Fibroblast of mammary gland (primary cell): ENCODE data around the gene DDX43.
A peak's percentile ranks its signal among the peaks of the same experiment; 100 is the strongest.

ENCODE experiments used
- DNase-seq: peaks from one replicate; pipeline ENCODE4 v3.0.0-alpha.2; 2010; ENCODE audit warnings: low read depth
- H3K4me3 ChIP-seq: 2 replicates; pipeline ENCODE4 v1.5.1; 2011; ENCODE audit warnings: low read depth, mild to moderate bottlenecking, low read length, moderate library complexity; ENCODE audit not compliant: control insufficient read depth
- CTCF ChIP-seq: conservative IDR thresholded peaks from 2 replicates; pipeline ENCODE4 v1.5.1; 2011; ENCODE audit warnings: low read depth, low read length, inconsistent platforms; ENCODE audit not compliant: control insufficient read depth, insufficient read depth

DDX43 gene

GRCh38 chr6:73395875-73396274 lies 1.2 kb downstream of the DDX43 start:
- H3K4me3 ChIP-seq = no peak overlapping the region
- TF ChIP-seq CTCF = no peak
- no peak for DNase-seq

GRCh38 chr6:73400656-73401055 lies 6.0 kb downstream of the DDX43 start:
- no peak overlapping the region for H3K4me3 ChIP-seq
- DNase-seq = no peak
- no peak for TF ChIP-seq CTCF

- no peak overlapping the region for H3K4me3 ChIP-seq
- DNase-seq = no peak
- TF ChIP-seq CTCF = no peak
Measured at GRCh38 chr6:73409395-73409794, 14.8 kb downstream of the DDX43 start.

GRCh38 chr6:73413102-73413501 lies 18.5 kb downstream of the DDX43 start:
- no peak for TF ChIP-seq CTCF
- H3K4me3 ChIP-seq = no peak overlapping the region
- no peak for DNase-seq

GRCh38 chr6:73418081-73418741 lies 23.6 kb downstream of the DDX43 start:
- DNase-seq = peak; percentile 23
- no peak for TF ChIP-seq CTCF
- no peak overlapping the region for H3K4me3 ChIP-seq

- no peak for TF ChIP-seq CTCF
- no peak for DNase-seq
- no peak overlapping the region for H3K4me3 ChIP-seq
Measured at GRCh38 chr6:73421534-73421933, 26.9 kb downstream of the DDX43 start.

GRCh38 chr6:73435236-73435635 lies 40.6 kb downstream of the DDX43 start:
- no peak overlapping the region for H3K4me3 ChIP-seq
- no peak for TF ChIP-seq CTCF
- DNase-seq = no peak
